ENCODE data around the gene HSPA12B.

DNA sequence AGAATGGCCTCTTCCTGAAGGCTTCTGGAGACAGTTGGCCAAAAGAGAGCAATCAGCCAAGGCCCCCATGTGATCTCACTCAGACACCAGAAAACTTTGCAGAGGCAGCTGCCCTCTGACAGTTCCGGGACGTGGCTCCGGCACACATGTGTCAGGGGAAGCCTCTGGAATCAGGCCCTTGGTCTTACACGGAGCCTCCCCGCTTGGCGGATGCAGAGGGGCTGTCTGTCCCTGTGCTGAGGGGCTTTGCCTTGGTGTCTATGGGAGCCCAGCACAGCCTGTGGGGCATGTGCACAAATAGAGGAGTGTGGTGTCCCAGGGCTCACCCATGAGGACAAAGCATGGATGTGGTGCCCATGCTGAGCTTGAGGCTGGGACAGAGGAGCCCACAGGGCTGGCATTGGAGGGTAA, 33.9 kb upstream of the HSPA12B start:
- TF ChIP-seq, protein P1, sequence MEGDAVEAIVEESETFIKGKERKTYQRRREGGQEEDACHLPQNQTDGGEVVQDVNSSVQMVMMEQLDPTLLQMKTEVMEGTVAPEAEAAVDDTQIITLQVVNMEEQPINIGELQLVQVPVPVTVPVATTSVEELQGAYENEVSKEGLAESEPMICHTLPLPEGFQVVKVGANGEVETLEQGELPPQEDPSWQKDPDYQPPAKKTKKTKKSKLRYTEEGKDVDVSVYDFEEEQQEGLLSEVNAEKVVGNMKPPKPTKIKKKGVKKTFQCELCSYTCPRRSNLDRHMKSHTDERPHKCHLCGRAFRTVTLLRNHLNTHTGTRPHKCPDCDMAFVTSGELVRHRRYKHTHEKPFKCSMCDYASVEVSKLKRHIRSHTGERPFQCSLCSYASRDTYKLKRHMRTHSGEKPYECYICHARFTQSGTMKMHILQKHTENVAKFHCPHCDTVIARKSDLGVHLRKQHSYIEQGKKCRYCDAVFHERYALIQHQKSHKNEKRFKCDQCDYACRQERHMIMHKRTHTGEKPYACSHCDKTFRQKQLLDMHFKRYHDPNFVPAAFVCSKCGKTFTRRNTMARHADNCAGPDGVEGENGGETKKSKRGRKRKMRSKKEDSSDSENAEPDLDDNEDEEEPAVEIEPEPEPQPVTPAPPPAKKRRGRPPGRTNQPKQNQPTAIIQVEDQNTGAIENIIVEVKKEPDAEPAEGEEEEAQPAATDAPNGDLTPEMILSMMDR (IDR thresholded peaks at IDR 0.05) = no peak
- no peak for TF ChIP-seq POLR2A (IDR thresholded peaks at IDR 0.05)

Measured in testis (tissue), 2 donors.